H9 (cell line): ENCODE results near the gene TGM3. TPM values are rescaled to one million over a fixed set of nuclear protein-coding genes. Genes with fewer than 3 reads are reported as not detected.

ENCODE experiments used
- DNase-seq: peaks from one replicate; pipeline ENCODE4 v3.0.0-alpha.2; 2017
- H2AFZ ChIP-seq: one replicate; pipeline ENCODE4 v1.6.1; 2013; ENCODE audit warnings: mild to moderate bottlenecking, low read length, control low read depth, moderate library complexity
- H2AK5ac ChIP-seq: 2 replicates; pipeline ENCODE4 v1.6.1; 2013; ENCODE audit warnings: low read length, control low read depth, mixed read lengths; ENCODE audit not compliant: insufficient read length
- H2BK120ac ChIP-seq: one replicate; pipeline ENCODE4 v1.6.1; 2013; ENCODE audit warnings: low read depth, mild to moderate bottlenecking, low read length, control low read depth, inconsistent platforms; ENCODE audit not compliant: poor library complexity, severe bottlenecking
- H2BK12ac ChIP-seq: 2 replicates; pipeline ENCODE4 v1.6.1; 2013; ENCODE audit warnings: low read length, control low read depth, mixed read lengths, low read depth; ENCODE audit not compliant: insufficient read length
- H2BK15ac ChIP-seq: 2 replicates; pipeline ENCODE4 v1.6.1; 2013; ENCODE audit warnings: low read depth, low read length, control low read depth
- H2BK20ac ChIP-seq: one replicate; pipeline ENCODE4 v1.6.1; 2013; ENCODE audit warnings: low read depth, mild to moderate bottlenecking, low read length, control low read depth, inconsistent platforms; ENCODE audit not compliant: poor library complexity, severe bottlenecking
- H2BK5ac ChIP-seq: 2 replicates; pipeline ENCODE4 v1.6.1; 2013; ENCODE audit warnings: low read length, control low read depth, mixed read lengths; ENCODE audit not compliant: insufficient read length
- H3K14ac ChIP-seq: 2 replicates; pipeline ENCODE4 v1.6.1; 2013; ENCODE audit warnings: low read length, control low read depth; ENCODE audit not compliant: insufficient read depth
- H3K18ac ChIP-seq: 2 replicates; pipeline ENCODE4 v1.6.1; 2013; ENCODE audit warnings: low read depth, mild to moderate bottlenecking, mixed read lengths, low read length, control low read depth; ENCODE audit not compliant: insufficient read length
- H3K23ac ChIP-seq: 2 replicates; pipeline ENCODE4 v1.6.1; 2013; ENCODE audit warnings: low read length, control low read depth, mixed read lengths, low read depth; ENCODE audit not compliant: insufficient read length
- H3K23me2 ChIP-seq: 2 replicates; pipeline ENCODE4 v1.6.1; 2013; ENCODE audit warnings: low read depth, mild to moderate bottlenecking, mixed read lengths, low read length, control low read depth; ENCODE audit not compliant: insufficient read length, poor library complexity, severe bottlenecking
- H3K27ac ChIP-seq: 2 replicates; pipeline ENCODE4 v1.5.1; 2013; ENCODE audit warnings: low read length, control low read depth, mixed read lengths, low read depth; ENCODE audit not compliant: insufficient read length
- H3K27me3 ChIP-seq: 2 replicates; pipeline ENCODE4 v1.6.1; 2013; ENCODE audit warnings: low read length, control low read depth, inconsistent platforms; ENCODE audit not compliant: insufficient read depth
- H3K4ac ChIP-seq: 2 replicates; pipeline ENCODE4 v1.6.1; 2013; ENCODE audit warnings: low read depth, mild to moderate bottlenecking, control low read depth, inconsistent platforms, low read length, moderate library complexity
- H3K4me1 ChIP-seq: 2 replicates; pipeline ENCODE4 v1.6.1; 2013; ENCODE audit warnings: low read length, control low read depth, inconsistent platforms; ENCODE audit not compliant: insufficient read depth
- H3K4me2 ChIP-seq: 2 replicates; pipeline ENCODE4 v1.6.1; 2013; ENCODE audit warnings: low read length, control low read depth, mixed read lengths; ENCODE audit not compliant: insufficient read length, insufficient read depth
- H3K56ac ChIP-seq: 2 replicates; pipeline ENCODE4 v1.6.1; 2013; ENCODE audit warnings: low read depth, mild to moderate bottlenecking, mixed read lengths, low read length, control low read depth; ENCODE audit not compliant: insufficient read length
- H3K79me1 ChIP-seq: 2 replicates; pipeline ENCODE4 v1.6.1; 2013; ENCODE audit warnings: low read depth, mild to moderate bottlenecking, moderate library complexity, low read length, control low read depth, inconsistent platforms; ENCODE audit not compliant: insufficient read depth, poor library complexity, severe bottlenecking
- H3K79me2 ChIP-seq: 2 replicates; pipeline ENCODE4 v1.6.1; 2013; ENCODE audit warnings: low read length, control low read depth, inconsistent platforms; ENCODE audit not compliant: insufficient read depth
- H3K9ac ChIP-seq: 2 replicates; pipeline ENCODE4 v1.6.1; 2013; ENCODE audit warnings: low read length, control low read depth, mixed read lengths; ENCODE audit not compliant: insufficient read length; ENCODE audit errors: extremely low read depth
- H3K9me3 ChIP-seq: one replicate; pipeline ENCODE4 v1.6.1; 2013; ENCODE audit warnings: low read depth, low read length, inconsistent platforms; ENCODE audit not compliant: control insufficient read depth
- H3T11ph ChIP-seq: one replicate; pipeline ENCODE4 v1.6.1; 2013; ENCODE audit warnings: mild to moderate bottlenecking, low read length, control low read depth, inconsistent platforms
- H4K20me1 ChIP-seq: one replicate; pipeline ENCODE4 v1.6.1; 2013; ENCODE audit not compliant: control insufficient read depth, insufficient read length, insufficient read depth
- H4K5ac ChIP-seq: 2 replicates; pipeline ENCODE4 v1.6.1; 2013; ENCODE audit warnings: low read depth, mild to moderate bottlenecking, mixed read lengths, low read length, control low read depth; ENCODE audit not compliant: insufficient read length
- H4K8ac ChIP-seq: replicated peaks from 2 replicates; pipeline ENCODE4 v1.6.1; 2013; ENCODE audit warnings: low read length, control low read depth, mixed read lengths, low read depth; ENCODE audit not compliant: insufficient read length
- H4K91ac ChIP-seq: 2 replicates; pipeline ENCODE4 v1.6.1; 2013; ENCODE audit warnings: low read depth, mild to moderate bottlenecking, moderate library complexity, mixed read lengths, low read length, control low read depth; ENCODE audit not compliant: insufficient read length
- H3K27ac Mint-ChIP-seq, 3 experiments: 2 replicates in 2 of 3; 3 replicates in 1 of 3; pipeline ENCODE4 v1.8.0; 2020 to 2021; ENCODE audit warnings: mixed read lengths in 3 of 3, mild to moderate bottlenecking in 1 of 3, moderate library complexity in 1 of 3
- H3K27me3 Mint-ChIP-seq: 2 replicates; pipeline ENCODE4 v1.8.0; 2021; ENCODE audit warnings: low read depth, mild to moderate bottlenecking, moderate library complexity, mixed read lengths
- H3K36me3 Mint-ChIP-seq, 3 experiments: 2 replicates in 2 of 3; 3 replicates in 1 of 3; pipeline ENCODE4 v1.8.0; 2020 to 2021; ENCODE audit warnings: low read depth in 3 of 3, mixed read lengths in 3 of 3; ENCODE audit not compliant: insufficient read depth in 1 of 3
- H3K4me1 Mint-ChIP-seq, 2 experiments: 2 replicates each; pipeline ENCODE4 v1.8.0; 2020; ENCODE audit warnings: mixed read lengths in 2 of 2
- H3K4me3 Mint-ChIP-seq, 2 experiments: 2 replicates in 1 of 2; 3 replicates in 1 of 2; pipeline ENCODE4 v1.8.0; 2020 to 2021; ENCODE audit warnings: mild to moderate bottlenecking in 2 of 2, mixed read lengths in 2 of 2, moderate library complexity in 1 of 2
- H3K9me3 Mint-ChIP-seq, 2 experiments: 2 replicates in 1 of 2; 3 replicates in 1 of 2; pipeline ENCODE4 v1.8.0; 2020; ENCODE audit warnings: mild to moderate bottlenecking in 2 of 2, mixed read lengths in 2 of 2, moderate library complexity in 1 of 2
- WGBS: extraction: QIAGEN DNeasy Blood & Tissue Kit; methylation state at CpG from one replicate; pipeline ENCODE4 v1.1.7; 2013; ENCODE audit warnings: missing lambda C conversion rate, low lambda C conversion rate, mixed read lengths; ENCODE audit not compliant: insufficient read length; ENCODE audit errors: extremely low coverage; 5-methylcytosine and 5-hydroxymethylcytosine counted together
- total RNA-seq: library from RNA; stranded (reverse); gene quantifications from 2 replicates; pipeline ENCODE4 v1.2.1, GENCODE V29; 2021
- TF ChIP-seq, protein P1 (sequence below): fragments of 200-600 bp; sonication (generic); conservative IDR thresholded peaks from 3 replicates; pipeline ENCODE4 v1.8.0; 2021; ENCODE audit warnings: antibody characterized with exemption, mild to moderate bottlenecking

The TGM3 gene
- total RNA-seq, 1 experiment from 2014 or later, result not detected

DNA sequence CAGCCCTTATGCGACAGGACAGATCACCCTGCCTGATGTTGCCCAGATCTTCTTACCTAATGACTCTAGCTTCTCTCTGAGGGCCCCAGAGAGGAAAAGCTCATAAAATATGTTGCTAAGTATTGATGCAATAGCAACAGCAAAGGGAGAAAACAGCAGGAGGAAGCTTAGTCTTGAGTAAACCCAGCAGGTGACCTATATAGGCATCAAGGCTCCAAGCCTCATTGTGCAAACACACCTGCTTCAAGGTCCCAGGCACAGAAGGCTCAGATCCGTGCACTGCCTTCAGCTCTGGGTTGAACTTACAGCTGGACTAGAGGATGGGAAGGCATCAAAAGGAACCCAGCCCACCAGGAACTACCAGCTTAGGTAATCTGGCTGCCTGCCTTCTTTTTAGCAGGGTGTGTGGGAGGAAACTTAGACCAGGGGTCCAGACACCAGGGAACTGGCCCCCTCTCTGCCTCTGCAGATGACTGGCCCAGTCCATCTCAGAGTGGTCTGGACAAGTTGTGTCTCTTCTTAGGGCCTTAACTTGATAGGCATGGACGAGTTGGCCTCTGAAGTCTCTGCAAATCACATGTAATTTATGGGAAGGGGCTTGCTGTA lies 34.4 kb downstream of the TGM3 start:
- Histone ChIP-seq H4K5ac (no peak overlapping the region), H3K14ac (no peak overlapping the region), H3K79me2 (no peaks in the 10 kb centered on the region), H4K20me1 (no peaks in the 10 kb centered on the region), H4K8ac (no peak overlapping the region), H3K27ac (no peak overlapping the region), H4K91ac (no peak overlapping the region), H3K18ac (no peak overlapping the region), H3K4me1 (0 out of 2 replicates have a peak, but pooled peaks cover 2% of the 10 kb centered on the region), H3K79me1 (no peaks in the 10 kb centered on the region), H2AK5ac (no peak overlapping the region), H2BK5ac (no peak overlapping the region), H2BK15ac (no peak overlapping the region), H3K23ac (no peak overlapping the region), H3K23me2 (no peaks in the 10 kb centered on the region), H3K9me3 (no peaks in the 10 kb centered on the region), H2BK120ac (no peak overlapping the region), H3K4ac (no peak overlapping the region), H3K27me3 (no peaks in the 10 kb centered on the region), H3T11ph (no peak overlapping the region), H3K9ac (no peak overlapping the region), H3K4me2 (no peak overlapping the region), H2BK20ac (no peak overlapping the region), H2AFZ (no peak overlapping the region), H2BK12ac (no peak overlapping the region), H3K56ac (no peak overlapping the region)
- Mint-ChIP-seq H3K4me3 (no peak overlapping the region), H3K27ac (no peak overlapping the region; a peak in 1 of 7 replicates), H3K27me3 (peaks cover 16% of the 10 kb centered on the region), H3K4me1 (peaks cover 11 to 15% of the 10 kb centered on the region in 2 experiments), H3K9me3 (no peaks in the 10 kb centered on the region), H3K36me3 (no peaks in the 10 kb centered on the region)
- DNase-seq, result no peak
- no CpG with 5 or more reads among the region's 3 CpGs for WGBS
- TF ChIP-seq, protein P1, sequence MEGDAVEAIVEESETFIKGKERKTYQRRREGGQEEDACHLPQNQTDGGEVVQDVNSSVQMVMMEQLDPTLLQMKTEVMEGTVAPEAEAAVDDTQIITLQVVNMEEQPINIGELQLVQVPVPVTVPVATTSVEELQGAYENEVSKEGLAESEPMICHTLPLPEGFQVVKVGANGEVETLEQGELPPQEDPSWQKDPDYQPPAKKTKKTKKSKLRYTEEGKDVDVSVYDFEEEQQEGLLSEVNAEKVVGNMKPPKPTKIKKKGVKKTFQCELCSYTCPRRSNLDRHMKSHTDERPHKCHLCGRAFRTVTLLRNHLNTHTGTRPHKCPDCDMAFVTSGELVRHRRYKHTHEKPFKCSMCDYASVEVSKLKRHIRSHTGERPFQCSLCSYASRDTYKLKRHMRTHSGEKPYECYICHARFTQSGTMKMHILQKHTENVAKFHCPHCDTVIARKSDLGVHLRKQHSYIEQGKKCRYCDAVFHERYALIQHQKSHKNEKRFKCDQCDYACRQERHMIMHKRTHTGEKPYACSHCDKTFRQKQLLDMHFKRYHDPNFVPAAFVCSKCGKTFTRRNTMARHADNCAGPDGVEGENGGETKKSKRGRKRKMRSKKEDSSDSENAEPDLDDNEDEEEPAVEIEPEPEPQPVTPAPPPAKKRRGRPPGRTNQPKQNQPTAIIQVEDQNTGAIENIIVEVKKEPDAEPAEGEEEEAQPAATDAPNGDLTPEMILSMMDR, result no peak
